Stimulated activated CD8-positive, alpha-beta memory T cell treated with anti-CD3 and anti-CD28 coated beads, Interleukin-4, amount 100 ng/mL, for 1 hour (primary cell): ENCODE data around the gene AKAP1.

Source experiments
- DNase-seq, 2 donors: peaks; one replicate each; pipeline ENCODE4 v3.0.0-alpha.2; 2020; ENCODE audit warnings: low read depth in 2 of 2, low spot score in 1 of 2

The AKAP1 gene

GRCh38 chr17:57158795-57159194 is 73.7 kb downstream of the AKAP1 start:
- DNase-seq, result no peak

- DNase-seq, result no peak
Measured at GRCh38 chr17:57160624-57161023, 75.6 kb downstream of the AKAP1 start.

GRCh38 chr17:57164814-57165213 is 79.8 kb downstream of the AKAP1 start:
- DNase-seq, result no peak

GRCh38 chr17:57165754-57166153 is 80.7 kb downstream of the AKAP1 start:
- no peak for DNase-seq

GRCh38 chr17:57166803-57167202 is 81.8 kb downstream of the AKAP1 start:
- no peak for DNase-seq

GRCh38 chr17:57168695-57169094 is 83.6 kb downstream of the AKAP1 start:
- DNase-seq, result no peak

GRCh38 chr17:57170866-57171265 is 85.8 kb downstream of the AKAP1 start:
- DNase-seq, result no peak
